OCI-M2 (cell line): Measurements from ENCODE around the gene RNF32.

ENCODE experiments used
- DNase-seq: peaks from one replicate; lab custom pipeline; 2025; ENCODE audit not compliant: unreplicated experiment; lab: John Stamatoyannopoulos, UW

RNF32 gene

GRCh38 chr7:156725936-156726335, 85.4 kb downstream of the RNF32 start:
- DNase-seq: no peak
